Urothelium cell line (cell line): Measurements from ENCODE around the gene BTBD17.
A peak's percentile ranks its signal among the peaks of the same experiment; 100 is the strongest.

ENCODE experiments used
- DNase-seq: peaks from one replicate; pipeline ENCODE4 v3.0.0; 2011; ENCODE audit warnings: low spot score, mixed read lengths
- FAIRE-seq: peaks from 2 replicates; lab custom pipeline; 2011; peaks lifted over from hg19 to GRCh38; lab: Jason Lieb, UNC

The BTBD17 gene

DNA sequence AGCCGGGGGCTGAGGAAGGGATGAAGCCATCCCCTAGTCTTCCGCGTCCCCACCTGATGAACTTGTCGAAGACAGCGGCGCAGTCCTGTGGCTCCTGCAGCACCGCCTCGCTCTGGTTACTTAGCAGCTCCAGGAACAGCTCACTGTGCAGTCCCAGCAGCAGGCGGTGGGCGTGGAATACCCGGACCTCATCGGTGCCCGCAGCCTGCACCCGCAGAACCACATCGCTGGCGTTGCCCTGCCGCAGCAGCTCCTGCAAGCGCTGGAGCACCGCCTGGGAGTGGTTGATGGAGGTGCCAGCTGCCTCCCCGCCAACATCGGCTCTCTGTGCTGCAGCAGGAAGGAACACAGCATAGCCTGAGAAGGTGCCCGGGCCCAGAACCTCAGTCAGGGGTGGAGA, 1.8 kb downstream of the BTBD17 start:
- FAIRE-seq, result no peak
- no peak for DNase-seq

DNA sequence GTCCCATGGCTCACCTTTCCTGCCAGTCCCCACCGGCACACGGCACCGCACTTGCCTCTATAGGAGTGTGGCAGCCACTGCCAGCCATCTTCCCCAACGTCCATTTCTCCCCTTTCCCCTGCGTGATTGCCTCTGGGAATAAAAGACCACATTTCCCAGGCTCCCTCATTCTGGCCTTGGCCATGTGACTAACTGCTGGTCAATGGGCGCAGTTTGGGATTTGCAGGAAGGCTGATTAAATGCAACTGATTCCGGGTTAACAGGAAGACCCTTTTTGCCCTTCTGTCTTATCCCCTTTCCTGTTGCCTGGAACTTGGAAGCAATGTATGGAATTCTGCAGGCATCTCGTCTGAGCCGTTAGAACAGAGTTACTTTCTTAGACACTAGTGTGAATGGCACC, 3.0 kb downstream of the BTBD17 start:
- FAIRE-seq, result no peak
- no peak for DNase-seq

DNA sequence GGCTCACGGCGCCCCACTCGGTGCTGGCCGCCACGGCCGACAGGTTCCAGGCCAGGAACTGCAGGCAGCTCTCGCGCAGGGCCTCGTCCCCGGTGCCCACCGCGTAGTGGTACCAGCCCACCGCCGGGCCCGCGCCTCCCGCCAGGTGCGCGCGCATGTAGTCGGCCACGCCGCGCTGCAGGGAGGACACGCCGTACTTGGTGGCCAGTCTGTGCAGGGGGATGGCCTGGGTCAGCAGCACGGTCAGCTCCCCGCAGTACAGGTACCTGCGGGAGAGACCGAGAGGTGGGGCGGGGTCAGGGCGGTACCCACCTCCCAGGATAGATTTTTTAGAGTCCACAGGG, 4.2 kb downstream of the BTBD17 start:
- FAIRE-seq, result peak; percentile 72
- DNase-seq, result no peak

DNA sequence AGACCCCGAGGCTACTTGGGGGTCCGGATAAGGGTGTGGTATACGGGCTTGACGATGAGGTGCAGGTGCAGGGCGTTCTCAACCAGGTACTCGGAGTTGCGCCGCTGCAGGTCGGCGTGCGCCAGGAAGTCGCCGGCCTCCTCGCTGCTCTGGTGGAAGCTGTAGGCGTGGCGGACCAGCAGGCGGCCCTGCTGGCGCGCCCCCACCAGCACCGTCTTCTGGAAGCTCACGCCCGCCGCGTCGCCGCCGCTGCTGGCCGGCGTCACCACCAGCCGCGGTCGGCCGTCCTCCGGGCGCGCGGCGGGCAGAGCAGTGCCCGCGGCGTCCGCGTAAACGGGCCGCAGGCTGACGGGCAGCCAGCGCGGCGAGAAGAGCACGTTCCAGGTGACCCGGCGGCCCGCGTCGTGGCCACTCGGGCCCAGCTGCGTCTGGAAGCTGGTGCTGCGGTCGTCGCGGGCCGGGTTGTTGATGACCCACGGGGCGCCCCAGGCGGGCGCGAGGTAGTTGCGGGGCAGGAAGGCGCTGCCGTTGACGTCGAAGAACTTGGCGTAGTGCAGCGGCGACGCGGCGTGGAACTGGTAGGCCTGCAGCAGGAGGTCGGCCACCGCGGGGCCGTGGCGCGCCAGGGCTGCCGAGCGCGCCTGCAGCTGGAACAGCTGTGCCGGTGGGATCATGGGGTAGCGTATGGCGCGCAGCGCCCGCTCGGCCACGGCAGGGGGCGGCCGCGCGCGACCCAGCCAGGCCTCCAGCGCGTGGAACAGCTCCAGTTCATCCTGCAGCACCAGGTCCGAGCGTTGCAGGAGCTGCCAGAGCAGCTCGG, 4.8 kb downstream of the BTBD17 start:
- FAIRE-seq (peak; percentile 13), DNase-seq (peak; percentile 75)

DNA sequence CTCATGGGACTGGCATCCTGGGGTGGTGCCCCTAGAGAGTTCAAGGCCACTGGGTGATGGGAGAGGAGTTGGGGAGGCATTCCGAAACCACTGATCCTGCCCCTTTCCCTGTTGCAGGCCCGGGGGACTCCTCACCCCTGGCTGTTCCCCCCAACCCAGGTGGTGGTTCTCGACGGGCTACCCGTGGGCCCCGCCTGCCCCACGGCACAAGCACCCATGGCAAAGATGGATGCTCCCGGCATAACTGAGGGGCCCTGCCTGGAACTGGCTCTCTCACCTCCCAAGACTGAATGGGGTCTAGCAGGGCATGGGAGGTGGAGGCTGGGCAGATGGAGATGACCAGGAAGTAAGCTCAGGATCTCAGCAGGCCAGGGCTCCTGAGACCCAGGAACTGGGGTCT, 6.6 kb downstream of the BTBD17 start:
- FAIRE-seq (no peak), DNase-seq (no peak)

DNA sequence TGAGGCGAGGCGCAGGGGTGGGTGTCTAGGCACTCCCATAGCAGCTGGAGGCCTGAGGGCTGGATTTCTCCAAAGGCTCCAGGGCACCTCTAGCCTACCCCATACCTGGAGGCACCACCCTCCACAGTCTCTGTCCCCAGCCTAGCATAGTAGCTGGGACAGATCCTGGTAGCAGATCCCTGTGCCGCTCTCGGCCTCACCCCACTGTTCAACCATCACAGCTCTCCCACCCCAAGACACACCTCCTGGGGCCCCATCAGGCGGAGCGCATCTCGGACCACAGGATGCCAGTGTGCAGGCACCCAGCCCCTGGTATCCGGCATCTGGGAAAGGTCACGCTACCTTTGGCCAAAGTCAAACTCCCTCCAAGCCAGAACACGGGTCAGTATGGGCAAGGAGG, 7.1 kb downstream of the BTBD17 start:
- FAIRE-seq (no peak), DNase-seq (no peak)

DNA sequence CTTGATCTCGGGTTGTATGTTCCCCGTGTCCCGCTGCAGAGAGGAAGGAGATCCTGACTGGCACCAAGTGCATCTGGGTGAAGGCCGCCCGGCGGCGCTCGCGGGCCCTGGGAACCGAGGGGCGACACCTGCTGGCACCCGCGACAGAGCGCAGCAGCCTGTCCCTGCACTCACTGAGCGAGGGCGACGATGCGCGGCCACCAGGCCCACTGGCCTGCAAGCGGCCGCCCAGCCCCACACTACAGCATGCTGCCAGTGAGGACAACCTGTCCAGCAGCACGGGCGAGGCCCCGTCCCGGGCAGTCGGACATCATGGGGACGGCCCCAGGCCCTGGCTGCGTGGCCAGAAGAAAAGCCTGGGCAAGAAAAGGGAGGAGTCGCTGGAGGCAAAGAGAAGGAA, 7.5 kb downstream of the BTBD17 start:
- FAIRE-seq (peak; percentile 48), DNase-seq (peak; percentile 62)

DNA sequence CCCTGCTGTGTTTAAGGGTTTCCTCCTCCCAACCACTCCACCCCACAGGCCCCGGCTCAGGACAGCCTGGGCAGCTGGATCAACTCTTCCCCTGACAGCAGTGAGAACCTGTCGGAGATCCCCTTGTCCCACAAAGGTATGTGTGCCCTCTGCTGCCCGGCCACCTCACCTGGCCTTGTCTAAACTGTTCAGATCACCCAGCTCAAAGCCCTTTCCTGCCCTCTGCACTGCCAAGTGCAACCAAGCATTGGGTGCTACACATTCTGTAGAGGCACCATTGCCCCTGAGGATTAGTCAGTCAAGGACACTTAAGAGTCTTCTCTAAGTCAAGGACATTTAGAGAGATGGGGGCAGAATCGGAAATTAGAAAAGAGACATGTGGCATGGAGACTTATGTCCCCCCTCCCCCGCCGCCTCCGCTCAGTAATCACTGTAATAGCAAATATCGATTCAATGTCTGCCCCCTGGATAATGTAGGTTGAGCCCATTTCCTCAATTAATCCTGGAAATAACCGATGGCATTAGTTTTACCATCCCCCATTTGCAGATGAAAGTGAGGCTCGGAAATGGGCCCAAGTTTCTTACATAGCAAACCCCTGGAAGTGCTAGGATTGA, 8.1 kb downstream of the BTBD17 start:
- DNase-seq (no peak), FAIRE-seq (no peak)

DNA sequence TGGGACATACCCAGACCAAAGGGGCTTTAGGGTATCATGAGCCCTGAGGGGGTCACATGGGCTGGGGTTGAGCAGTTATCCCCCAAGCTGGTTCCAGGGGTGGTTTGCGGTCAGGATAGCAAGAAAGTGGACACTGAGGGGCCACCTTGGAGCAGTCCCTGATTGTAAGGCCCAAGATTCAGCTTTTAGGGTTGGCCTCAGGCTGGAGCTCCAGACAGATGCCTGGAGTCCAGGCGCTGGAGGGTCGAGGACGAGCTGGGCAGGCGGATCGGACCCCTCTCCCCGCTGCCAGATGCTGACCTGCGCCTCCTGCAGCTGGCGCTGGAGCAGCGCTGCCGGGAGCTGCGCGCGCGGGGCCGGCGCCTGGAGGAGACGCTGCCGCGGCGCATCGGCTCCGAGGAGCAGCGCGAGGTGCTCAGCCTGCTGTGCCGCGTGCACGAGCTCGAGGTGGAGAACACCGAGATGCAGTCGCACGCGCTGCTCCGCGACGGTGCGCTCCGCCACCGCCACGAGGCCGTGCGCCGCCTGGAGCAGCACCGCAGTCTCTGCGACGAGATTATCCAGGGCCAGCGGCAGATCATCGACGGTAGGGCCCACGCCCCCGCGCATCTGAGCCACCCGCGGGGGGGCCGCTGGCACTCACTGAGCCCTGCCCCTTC, 10.0 kb downstream of the BTBD17 start:
- peak; percentile 55 for DNase-seq
- peak; percentile 61 for FAIRE-seq

DNA sequence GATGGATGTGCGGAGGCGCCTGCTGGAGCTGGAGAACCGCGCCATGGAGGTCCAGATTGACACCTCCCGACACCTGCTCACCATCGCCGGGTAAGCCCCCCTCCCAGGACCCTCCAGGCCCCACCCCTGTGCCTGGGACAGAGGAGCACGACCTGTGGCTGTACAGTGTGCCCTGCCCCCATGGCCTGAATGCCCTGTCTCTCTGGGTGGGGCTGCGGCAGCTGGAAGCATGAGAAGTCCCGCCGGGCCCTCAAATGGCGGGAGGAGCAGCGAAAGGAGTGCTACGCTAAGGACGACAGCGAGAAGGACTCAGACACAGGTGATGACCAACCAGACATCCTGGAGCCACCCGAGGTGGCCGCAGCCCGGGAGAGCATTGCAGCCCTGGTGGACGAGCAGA, 11.2 kb downstream of the BTBD17 start:
- no peak for FAIRE-seq
- no peak for DNase-seq

DNA sequence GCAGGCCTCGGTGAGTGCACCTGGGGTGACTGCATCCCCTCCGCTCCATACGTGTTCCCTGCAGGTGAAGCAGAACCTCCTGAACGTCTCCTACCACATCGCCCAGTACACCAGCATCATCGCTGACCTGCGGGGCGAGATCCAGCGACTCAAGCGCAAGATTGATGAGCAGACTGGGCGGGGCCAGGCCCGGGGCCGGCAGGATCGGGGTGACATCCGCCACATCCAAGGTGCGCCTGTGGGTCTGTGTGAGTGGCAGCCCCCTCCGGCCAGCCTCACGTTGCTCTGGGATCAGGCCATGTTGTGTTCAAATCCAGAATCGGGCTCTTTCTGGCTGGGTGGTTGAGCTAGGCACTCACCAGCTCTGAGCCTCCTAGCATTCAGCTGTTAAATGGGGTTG, 12.5 kb downstream of the BTBD17 start:
- FAIRE-seq, result no peak

DNA sequence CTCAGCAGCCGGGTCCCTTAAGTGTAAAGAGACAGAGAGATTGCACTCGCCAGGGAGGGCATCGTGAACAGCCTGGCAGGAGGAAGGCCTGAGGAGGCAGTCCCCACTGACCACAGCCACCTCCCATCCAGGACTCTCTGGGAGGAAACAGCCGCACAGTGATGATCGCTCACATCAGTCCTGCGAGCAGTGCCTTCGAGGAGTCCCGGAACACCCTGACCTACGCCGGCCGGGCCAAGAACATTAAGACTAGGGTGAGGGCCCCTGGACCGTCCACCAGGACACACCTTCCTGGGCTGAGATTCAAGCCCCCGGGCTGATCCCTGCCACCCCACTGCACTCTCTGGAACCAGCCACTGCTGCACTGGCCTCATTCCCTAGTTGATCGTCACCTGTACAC, 14.0 kb downstream of the BTBD17 start:
- FAIRE-seq (no peak), DNase-seq (no peak)

More for the DNA sequence above, 12.5 kb downstream of the BTBD17 start:
- no peak for DNase-seq

DNA sequence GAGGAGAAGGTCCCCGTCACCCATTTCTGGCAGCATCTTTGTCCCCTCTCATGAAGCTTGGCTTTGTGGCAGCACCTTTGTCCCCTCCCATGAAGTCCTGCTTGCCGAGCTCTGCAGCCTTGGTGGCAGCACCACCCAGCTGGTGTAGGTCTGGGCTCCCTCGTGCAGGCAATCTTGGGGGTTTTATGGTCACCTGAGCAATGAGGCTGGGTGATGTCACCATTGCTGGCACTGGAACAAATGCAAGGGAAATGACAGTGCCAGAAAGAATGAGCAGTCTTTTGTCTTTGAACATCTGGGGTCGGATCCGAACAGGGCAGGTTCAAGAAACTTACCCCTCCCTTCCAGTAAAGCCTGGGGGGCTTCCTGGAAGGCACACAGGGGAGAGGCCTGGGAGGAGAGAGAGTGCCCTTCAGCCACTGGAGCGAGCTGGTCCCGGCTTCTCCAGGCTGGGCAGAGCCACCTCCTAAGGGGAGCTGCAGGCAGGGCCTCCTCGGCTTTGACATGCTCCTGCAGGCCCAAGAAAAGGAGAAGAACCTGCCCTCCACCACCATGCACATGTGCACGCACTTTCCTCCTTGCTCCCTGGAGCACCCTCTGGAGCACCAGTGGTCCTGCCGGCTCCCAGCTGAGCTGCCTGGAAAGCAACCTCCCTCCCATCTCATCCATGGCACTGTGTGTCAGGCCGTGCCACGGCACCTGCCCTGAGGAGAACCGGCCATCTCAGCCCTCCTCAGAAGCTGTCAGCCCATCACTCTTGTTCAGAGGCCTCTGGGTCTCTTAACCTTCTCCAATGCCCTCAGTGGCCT, 16.0 kb downstream of the BTBD17 start:
- DNase-seq, result peak; percentile 61
- no peak for FAIRE-seq

DNA sequence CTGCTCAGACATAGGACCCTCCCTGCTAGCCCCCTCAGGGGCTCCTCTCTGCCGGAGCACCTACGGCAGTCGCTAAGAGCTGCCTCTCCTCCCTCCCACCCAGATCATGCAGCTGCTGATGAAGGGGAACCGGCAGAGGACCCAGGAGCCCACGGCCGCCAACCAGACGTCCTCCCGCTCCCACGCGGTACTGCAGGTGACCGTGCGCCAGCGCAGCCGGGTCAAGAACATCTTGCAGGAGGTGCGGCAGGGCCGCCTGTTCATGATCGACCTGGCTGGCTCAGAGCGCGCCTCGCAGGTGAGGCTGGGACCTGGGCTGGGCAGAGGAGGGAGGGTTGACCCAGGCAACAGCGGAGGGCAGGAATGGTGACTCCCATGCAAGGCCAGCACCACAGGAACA, 17.0 kb downstream of the BTBD17 start:
- DNase-seq (no peak), FAIRE-seq (no peak)

DNA sequence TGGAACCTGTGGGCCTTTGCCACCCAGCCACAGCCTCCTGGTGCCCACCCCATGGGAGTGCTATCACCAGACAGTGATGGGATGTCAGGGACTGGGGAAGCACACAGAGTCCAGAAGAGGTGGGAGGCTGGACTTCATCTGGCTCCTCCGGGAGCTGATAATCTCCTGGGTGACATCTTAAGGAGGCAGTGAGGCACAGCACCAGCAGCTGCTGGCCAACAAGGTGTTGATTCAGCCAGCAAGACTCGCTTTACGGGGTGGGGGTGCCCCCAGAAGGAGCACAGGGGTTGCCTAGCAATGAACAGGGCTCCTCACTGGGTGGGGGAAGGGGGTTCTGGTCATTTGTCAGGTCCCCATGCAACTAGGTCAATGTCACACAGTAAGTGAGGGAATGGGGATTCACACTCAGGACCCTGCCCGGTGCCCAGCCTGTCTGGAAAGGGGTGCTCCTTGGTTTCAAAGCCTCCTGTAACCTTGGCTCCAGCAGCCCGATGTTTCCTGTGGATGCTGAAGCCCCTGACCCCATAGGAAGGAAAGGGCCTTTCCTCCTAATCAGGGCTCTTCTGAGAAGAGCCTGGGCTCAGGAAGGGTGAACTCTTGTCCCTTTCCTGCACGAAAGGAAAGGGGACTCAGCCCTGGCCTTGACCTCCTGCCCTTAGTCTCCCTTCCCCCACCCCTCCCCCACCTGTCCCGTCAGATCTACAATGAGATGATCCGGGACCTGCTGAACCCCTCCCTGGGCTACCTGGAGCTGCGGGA, 18.0 kb downstream of the BTBD17 start:
- FAIRE-seq (no peak), DNase-seq (no peak)

DNA sequence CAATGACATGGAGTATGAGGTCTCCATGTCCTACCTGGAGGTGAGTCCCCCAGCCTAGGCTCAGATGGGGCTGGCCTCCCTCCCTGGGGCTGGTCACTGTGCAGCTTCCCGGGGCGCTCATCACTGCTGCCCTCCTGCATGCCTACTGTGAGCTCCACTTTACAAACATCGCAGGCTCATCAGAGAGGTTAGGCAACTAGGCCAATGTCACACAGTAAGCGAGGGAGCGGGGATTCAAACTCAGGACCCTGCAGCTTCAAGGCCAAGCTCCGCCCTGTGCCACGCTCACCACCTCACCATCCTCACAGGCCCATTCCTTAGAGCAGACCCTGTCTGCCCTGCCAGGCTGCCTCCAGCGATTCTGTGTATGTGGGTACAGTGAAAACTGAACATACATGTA, 18.5 kb downstream of the BTBD17 start:
- peak; percentile 62 for FAIRE-seq
- no peak for DNase-seq

DNA sequence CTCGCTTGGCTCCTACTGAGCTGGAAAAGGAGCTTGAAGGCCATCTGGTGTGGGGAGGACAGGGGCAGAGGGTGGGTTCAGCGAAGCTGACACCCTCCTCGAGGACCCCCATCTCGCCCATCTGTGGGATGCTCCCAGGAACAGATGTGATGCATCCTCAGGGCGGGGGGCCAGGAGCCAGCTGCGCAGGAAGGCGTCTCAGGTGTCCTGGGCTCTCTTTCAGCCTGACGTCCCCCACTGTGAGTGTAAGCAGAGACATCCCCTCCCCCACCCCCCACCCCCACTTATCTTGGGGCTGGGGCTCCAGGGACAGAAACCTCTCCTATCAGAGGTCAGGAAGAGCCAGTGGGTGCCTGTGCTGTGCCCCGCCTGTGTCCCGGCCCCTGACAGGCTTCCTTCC, 19.4 kb downstream of the BTBD17 start:
- no peak for FAIRE-seq
- no peak for DNase-seq

DNA sequence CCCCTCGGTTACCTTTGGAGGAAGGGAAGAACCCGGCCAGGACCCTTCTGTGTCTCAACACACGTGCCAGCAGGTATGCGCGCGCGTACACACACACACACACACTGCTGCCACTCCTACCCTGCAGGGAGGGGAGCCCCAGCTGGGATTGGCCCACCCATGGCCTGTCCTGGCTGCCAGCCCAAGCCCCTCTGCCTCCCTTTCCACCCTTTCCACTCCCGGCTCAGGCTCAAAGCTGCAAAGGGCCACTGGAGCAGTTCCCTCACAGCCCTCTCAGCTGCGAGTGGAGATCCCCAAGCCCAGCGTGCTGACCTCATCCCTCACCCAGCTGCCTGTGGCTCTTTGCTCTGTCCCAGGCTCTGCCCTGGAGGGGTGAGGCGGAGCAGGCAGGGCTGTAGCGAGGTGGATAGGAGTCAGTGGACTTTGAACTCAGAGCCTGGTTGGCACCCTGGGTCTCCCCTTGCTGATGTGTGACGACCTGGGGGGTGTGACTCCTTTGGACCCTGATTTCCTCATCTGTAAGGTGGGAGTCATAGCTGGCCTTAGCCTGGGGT, 21.1 kb downstream of the BTBD17 start:
- DNase-seq, result no peak
- no peak for FAIRE-seq

DNA sequence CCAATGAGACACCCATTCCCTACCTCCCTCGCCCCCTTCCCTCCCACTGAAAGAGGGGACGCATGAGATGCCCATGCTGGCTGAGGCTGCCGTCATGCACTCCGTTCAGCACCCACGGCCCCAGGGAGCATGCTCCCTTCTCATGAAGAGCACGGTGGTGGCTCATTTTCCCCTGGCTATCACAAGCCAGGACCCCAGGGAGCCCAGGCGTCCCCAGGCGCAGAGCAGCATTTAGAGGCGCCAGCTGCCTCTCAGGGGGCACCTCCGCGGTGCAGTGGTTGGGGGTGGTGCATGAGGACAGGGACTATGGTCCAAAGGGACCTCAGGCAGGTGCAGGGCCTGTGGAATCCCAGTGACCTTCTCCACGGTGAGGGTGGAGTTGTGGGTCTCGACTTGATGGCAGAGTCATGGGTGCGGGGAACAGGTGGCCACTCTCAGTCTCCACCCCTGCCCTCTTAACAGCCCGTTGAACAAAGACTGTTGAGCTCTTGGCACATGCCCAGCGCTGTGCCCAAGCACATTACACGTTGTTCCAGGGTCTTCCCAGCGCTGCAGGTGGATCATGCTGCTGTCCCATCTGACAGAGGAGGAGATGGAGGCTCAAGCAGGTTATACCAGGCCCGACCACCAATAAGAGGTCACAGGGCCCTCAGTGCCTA, 22.0 kb downstream of the BTBD17 start:
- FAIRE-seq (peak; percentile 37), DNase-seq (no peak)
